HG02763 (cell line): ENCODE data around the gene MCF2L2.

ENCODE experiments used
- ATAC-seq: cut with Tn5 transposase; IDR thresholded peaks from one replicate; pipeline ENCODE4 v1.9.1; 2021; ENCODE audit warnings: mild to moderate bottlenecking, moderate library complexity; ENCODE audit not compliant: unreplicated experiment

Gene MCF2L2

DNA sequence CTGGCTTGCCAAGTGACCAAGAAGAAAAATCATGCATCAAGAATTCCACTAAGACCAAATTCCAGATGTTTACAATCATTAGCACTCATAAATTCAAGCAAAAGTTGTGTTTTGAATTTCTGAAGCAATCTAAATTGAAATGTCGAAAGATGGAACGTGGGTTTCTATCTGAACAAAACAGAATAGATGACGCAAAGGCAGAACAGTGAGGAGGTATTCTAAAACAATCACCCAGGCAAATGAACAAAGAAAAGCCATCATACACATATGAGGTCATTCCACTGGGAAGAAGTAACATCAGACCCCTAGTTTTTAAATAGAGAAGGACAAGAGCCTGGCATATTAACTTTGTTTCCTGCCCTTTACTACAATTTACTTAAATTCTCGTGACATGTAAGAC lies 58.0 kb downstream of the MCF2L2 start:
- no peak for ATAC-seq

DNA sequence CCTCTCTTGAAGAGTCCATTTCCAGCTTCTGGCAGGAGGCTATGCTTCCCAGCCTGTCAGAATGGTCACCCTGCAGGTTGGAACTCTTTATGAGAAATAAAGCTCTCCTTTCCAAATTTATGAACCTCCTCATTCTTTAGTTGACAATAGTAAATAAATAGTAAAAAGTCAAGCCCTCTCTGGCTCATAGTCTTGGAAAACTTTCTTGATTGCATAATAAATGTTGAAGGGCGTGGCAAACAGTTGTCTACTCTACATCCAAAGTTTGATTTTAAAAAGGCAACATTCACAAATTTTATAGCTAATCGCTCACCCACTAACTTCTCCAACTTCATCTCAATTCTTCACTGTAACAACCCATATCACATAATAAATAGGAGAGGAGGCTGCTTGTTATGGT lies 58.8 kb downstream of the MCF2L2 start:
- no peak for ATAC-seq

DNA sequence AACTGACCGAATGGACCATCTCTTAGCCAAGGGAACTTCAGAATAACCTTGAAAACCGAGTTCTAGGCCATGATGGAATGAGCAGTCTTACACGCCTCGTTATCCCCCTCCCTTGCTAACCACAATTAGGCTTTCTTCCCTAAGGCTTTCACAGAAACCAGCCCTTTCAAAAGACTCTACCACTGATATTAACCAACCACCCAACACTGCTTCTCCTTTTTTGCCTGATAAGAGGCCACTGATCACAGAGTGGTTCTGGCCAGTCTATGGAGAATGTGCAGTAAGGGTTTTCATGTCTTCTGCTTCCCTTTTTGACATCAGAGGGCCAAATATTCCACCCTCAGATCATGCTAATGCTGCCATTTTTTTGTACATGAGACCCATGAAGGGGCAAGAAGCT lies 59.3 kb downstream of the MCF2L2 start:
- no peak for ATAC-seq

DNA sequence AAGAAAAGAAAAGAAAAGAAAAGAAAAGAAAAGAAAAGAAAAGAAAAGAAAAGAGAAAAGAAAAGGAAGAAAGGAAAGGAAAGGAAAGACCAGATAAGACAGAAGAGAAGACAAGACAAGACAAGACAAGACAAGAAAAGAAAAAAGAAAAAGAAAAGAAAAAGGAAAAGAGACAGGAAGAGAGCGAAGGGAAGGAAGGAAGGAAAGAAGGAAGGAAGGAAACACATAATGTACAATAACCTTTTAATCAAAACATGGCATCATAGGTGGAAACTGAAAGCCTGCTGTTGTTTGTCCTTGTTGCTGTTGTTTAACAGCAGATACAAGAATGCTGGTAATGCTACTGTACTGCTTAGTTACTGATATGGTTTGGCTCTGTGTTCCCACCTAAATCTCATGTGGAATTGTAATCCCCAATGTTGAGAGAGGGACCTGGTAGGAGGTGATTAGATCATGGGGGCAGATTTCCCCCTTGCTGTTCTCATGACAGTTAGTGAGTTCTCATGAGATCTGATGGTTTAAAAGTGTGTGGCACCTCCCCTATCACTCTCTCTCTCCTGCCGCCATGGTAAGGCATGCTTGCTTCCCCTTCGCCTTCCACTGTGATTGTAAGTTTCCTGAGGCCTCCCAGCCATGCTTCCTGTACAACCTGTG lies 67.3 kb downstream of the MCF2L2 start:
- no peak for ATAC-seq

DNA sequence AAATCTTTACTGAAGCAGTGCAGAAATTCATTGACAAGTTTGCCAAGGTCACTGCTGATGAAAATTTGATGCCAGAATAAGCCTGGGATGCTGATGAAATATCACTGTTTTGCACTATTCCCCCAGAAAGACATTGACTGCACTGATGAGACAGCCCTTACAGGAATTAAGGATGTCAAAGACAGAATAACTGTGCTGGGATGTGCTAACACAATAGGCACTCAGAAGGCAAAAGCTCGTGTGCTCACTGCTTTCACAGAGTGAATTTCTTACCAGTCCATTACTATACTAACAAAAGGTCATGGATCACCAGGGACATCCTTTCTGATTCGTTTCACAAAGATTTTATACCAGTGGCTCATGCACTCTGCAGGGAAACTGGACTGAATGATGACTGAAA lies 69.4 kb downstream of the MCF2L2 start:
- ATAC-seq, result no peak

DNA sequence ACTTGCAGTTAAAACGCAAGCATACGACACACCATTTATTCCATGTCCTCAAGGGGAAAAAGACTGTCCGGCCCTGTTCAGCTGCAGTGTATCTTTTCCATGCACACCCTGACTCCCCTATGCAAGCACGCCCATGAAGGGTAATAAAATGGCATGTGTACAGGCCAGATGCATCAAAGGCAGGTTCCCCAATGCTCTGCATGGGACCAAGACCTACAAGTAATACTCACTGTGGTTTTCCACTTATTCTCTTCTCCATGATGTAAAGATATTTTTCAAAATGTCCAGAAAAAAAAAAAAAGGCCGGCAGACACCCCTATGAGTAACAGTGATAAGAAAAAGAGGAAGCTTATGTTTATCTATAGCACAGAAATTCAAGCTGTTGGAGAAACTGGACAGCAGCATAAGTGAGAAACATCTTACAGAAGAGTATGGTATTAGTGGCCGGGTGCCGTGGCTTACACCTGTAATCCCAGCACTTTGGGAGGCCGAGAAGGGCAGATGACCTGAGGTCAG lies 70.8 kb downstream of the MCF2L2 start:
- no peak for ATAC-seq

DNA sequence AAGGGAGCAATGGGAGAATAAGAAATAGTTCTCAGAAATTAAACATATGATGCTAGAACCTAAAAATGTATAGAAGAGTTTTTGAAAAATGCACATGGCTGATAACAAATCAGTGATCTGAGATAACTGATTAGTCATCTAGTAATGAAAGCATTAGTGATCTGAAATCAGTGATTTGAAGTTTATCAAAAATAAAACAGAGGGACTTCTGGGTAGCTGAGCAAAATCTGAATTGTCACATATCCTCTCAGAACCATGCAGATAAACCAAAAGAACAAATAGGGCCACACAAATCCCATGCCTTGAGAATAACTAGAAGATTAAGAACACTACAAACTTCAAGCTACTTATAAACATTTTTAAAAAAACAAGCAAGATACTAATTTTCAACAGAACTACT lies 71.5 kb downstream of the MCF2L2 start:
- no peak for ATAC-seq

DNA sequence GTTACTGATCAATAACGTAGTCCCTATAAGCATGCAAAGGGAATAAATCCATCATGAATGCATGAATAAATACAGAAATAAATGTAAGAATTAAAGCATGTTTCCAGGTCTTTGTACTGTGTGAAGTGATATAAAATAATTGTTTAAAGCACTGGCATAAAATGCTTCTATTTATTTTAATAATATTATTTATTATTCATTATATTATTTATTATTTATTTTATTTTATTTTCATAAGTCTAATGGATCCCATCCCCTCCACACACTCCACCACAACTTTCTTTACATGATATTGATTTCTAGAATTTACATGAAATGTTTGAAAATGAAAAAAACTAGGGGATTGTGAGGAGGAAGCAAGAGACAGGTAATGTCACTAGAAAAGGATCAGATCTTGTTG lies 73.5 kb downstream of the MCF2L2 start:
- no peak for ATAC-seq

DNA sequence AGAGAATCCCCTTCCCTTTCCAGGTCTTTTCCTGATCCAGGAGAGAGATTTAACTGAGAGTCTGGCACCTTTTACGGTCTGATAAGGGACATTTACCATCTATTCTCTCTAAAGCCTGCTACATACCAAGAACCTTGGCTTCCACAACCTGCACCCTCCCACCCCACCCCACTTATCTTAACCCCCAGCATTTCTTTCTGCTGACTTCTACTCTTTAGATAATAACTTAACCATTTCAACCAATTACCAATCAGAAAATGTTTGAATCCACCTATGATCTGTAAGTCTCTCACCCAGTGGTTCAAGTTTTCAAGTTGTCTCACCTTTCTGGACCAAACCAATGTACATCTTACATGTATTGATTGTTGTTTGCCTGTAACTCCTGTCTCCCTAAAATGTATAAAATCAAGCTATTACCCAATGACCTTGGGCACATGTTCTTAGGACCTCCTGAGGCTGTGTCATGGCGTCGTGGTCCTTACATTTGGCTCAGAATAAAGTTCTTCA lies 74.0 kb downstream of the MCF2L2 start:
- ATAC-seq, result no peak

DNA sequence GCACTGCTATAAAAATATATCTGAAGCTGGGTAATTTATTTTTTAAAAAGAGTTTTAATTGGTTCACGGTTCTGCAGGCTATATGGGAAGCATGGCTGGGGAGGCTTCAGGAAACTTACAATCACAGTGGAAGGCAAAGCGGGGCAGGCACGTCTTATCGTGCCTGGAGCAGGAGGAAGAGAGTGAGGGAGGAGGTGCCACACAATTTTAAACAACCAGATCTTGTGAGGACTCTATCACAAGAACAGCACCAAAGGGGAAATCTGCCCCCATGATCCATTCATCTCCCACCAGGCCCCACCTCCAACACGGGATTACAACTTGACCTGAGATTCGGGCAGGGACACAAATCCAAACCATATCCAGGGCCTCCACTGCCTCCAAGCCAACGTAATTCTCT lies 75.0 kb downstream of the MCF2L2 start:
- no peak for ATAC-seq

DNA sequence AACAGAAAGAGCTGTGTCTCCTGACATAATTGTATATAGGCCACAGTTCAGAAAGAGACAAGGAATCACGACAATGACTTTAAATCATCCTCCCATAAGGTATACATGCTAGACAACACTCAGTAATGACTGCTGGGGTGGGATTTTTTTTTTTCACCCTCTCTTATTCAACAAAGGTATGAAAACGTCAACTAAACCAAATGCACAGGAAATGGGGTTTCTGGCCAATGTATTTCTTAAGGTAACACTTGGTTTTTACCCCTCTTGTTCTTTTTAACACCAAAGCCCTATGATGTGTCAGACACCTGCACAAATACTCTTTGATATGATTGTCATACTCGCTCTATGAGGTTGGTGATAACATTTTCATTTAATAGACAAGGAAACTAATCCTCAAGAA lies 78.3 kb downstream of the MCF2L2 start:
- no peak for ATAC-seq

DNA sequence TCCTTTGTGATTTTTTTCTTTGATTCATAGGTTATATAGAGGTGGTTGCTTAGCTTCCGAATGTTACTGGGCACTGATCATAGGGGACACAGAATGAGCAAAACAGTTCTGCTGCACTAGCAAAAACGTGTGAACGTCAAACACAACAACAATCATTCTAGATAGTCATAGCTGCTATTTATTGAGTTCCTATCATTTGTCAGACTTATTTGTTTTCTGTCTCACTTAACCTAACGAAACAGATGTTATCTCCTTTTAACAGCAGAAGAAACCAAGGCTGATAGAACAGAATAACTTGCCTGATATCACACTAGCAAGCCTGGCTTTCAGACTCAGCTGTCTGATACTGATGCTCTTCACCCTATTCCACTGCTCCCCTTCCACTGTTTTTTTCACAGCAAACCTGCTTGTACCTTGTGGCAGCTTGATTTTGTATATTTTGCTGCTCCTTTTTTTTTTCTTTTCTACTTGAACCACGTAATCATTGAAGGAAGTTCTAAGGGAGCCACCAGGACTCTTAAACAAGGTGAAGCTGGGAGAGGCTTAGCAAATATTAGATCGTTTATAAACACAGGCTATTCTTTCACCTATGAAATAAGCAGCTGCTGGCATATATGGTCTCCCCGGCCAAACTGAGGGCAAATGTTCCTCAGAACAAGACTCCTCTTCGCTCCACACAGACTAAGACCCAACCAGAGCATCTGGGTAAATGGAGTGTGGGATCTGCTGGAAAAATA lies 78.8 kb downstream of the MCF2L2 start:
- no peak for ATAC-seq

DNA sequence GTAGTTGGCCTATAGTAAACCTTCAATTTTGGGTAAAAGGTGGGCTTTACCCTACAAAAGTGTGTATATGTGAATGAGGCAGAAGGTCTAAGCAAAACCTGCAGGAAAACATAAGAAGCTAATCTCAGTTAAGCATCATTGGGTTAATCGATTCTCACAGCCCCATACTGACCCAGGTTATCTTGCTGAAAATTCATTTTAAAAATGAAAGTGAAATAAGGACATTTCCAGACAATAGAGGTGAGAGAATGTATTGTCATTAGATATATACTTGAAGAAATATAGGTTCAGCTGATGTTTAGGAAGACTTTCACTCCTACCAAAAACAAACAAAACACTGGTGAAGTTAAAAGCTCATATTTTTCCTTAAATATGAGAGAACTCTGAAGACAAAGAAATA lies 85.6 kb downstream of the MCF2L2 start:
- no peak for ATAC-seq

DNA sequence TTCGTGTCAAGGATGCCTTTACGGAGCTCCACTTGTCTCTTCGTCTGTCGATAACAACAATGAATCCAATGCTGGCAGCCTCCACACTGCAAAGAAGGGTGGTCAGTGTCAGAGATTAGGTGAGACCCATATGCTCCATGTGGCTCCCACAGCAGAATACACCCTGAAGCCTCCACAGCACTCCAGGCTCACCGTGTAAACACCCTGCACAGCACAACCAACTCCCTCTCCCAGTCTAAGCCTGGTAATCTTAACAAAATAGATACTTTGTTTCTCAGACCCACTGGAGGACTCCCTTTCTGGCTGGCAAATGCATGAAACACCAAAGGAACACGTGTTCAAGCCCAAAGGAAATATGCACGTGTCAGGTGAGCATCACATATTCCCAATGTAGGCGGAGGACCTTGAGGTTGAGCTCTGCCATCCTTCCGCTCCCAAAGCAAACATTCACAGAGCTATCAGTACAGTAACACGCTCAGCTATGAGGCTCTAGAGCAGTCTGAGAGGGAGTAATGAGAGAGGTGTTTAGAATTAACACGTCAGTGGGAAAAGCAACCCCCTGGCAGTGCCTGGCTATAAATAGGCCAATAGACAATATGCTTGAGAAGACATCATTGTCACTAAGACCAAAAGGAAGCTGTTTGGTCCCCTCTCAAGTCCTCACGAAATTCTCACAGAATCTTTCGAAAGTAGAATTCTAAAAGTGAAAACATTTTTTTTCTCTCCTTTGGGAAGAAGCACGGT lies 86.7 kb downstream of the MCF2L2 start:
- no peak for ATAC-seq

DNA sequence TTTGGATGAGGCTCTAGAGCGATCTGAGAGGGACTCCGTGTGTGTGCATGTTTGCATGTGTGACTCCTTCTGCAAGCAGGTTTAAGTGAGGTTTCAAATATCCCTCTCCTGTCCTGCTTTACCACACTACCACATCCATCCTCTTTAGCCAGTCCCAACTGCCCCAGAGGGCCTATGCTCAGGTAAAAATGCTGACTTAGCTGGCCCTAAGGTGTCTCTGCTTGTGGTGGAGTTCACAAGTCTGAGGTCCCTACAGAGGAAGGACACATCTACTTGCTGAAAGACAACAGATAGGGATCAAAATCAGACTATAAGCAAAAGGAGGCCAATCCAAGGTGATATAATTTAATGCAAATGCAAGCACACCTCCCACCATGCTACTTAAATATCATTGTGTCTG lies 88.2 kb downstream of the MCF2L2 start:
- ATAC-seq, result no peak

DNA sequence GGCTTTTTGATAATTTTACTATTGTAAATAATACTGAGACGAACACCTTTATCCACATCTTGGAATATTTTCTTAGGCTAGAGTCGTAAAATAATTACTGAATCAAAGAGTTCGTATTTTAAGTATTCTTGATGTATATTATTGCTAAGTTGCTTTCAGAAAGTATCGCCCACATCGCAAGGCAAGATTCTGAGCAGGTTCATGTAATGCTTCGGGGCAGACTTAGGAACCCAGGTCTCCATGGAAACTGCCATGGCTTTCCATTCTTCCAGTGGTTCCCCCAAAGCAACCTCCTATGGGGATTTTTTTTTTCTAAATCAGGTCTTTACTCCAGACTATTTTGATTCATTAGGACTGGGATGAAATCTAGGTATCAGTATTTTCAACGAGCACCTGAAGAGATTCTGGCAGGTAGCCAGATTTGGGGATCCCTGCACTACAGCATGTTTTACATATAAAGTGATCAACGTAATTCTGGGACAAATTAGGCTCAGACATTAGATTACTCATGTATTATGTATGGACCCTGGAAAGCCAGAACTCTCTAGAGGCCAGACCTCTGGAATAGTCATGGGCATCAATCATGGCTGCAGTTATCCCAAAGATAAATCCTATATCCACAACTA lies 88.8 kb downstream of the MCF2L2 start:
- ATAC-seq, result no peak

DNA sequence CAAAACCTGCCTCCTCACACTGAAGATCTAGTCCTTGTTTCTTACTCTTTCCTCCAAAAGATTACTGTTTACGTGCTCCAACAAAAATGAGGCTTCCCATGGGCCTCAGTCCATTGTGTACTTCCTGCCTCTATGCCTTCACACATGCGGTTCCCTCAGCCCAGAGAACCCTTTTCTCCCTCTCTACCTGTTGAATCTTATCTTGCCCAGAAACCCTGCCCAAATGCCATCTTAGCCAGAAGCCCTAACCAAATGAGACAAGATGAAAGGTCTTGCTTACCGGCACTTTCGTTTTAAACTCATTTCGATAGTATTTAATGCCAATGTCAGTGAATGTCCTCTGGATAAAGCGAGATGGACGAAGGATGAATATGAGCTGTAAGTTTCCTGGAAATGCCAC lies 89.9 kb downstream of the MCF2L2 start:
- no peak for ATAC-seq

DNA sequence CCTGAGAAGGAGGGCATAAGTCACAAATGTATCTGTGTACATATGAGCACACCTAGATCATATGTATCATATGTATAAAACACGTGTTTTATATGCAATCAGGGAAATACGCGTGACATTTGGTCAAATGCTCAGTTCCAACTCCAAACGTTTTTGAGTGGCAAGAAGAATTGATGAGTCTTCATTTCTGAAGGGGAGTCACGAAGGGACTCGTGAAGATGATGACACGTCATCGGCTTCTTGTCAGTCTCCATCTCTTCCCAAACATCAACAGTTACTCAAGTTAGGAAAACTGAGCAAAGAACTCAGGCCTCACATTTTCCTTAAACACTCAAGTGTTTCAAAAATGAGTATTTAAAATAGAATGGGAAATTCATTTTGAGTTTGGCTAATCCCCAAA lies 95.9 kb downstream of the MCF2L2 start:
- no peak for ATAC-seq

DNA sequence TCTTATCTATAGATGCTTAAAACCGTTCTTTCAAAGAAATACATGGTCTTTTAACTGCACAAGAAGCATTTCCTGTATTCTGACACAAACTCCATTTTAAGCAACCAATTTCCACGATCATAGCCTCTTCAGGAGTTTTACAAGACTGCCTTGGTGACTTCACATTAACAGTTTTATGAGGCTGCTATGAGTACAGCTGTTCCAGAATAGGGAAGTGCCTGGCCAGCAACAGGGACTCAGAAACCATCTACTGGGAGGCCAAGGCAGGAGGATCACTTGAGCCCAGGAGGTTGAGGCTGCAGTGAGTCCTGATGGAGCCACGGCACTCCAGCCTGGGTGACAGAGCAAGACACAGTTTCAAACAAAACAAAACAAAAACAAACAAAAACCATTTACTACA lies 96.9 kb downstream of the MCF2L2 start:
- ATAC-seq, result no peak

DNA sequence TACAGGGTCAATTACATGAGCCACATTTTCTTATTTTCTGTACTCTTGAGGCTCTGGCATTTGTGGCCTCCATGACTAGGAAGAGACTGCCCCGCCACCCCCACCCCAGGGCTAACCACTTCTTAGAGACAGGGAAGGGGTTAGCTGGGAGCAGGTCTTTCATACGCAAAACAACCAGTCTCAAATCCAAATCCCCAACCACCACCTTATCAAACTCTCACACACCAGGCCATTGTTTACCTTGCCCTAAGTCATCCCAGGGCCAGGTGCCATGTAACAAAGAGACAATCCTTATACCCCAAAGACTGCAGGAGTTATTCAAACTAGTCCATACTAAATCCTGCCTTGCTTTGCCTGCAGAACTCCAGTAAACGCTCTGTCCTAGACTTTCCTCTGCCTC lies 97.5 kb downstream of the MCF2L2 start:
- no peak for ATAC-seq

DNA sequence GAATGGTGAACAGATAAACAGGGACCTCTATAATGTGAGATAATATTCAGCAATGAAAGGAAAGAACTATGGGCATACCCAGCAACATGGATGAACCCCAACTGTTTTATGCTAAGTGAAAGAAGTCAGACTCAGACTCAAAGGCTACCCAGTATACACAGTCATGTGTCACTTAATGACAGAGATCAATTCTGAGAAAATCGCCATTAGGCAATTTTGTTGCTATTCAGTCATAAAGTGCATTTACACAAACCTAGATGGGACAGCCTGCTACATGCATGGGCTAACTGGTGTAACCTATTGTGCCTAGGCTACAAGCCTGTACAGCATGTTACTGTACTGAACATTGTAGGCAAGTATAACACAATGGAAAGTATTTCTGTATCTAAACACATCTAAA lies 98.9 kb downstream of the MCF2L2 start:
- no peak for ATAC-seq
